A673 (cell line): ENCODE measurements around the gene CUX1. TPM values are rescaled to one million over a fixed set of nuclear protein-coding genes. Genes with fewer than 3 reads are reported as not detected.

Experiments
- BruUV-seq: library from RNA; stranded (reverse); fragments of 400-500 nt; replicated peaks from 2 replicates; lab custom pipeline; 2021; lab: Mats Ljungman, UMichigan
- CTCF ChIA-PET: fragments of 300-600 bp; sonication (Branson Sonifier 250); formaldehyde crosslinking; loops from one replicate; lab custom pipeline; 2022; ENCODE audit warnings: antibody characterized with exemption; lab: Charles Lee
- POLR2A ChIA-PET: fragments of 300-600 bp; sonication (Branson Sonifier 250); formaldehyde crosslinking; loops from one replicate; lab custom pipeline; 2022; ENCODE audit warnings: antibody characterized with exemption; ENCODE audit not compliant: low non-redundant PET; lab: Charles Lee
- DNase-seq: peaks from one replicate; pipeline ENCODE4 v3.0.0-alpha.2; 2015; ENCODE audit warnings: low spot score
- H3K27ac ChIP-seq: fragments of 200-600 bp; sonication (generic); 2 replicates; pipeline ENCODE4 v1.5.1; 2016; ENCODE audit warnings: mixed run types, low read depth, mild to moderate bottlenecking, mixed read lengths, antibody characterized with exemption, low read length; ENCODE audit not compliant: poor library complexity, severe bottlenecking
- H3K27me3 ChIP-seq: fragments of 200-600 bp; sonication (generic); replicated peaks from 2 replicates; pipeline ENCODE4 v1.6.1; 2017; ENCODE audit warnings: mixed run types, low read depth, mild to moderate bottlenecking, mixed read lengths, antibody characterized with exemption, low read length; ENCODE audit not compliant: insufficient read depth, poor library complexity
- H3K36me3 ChIP-seq: fragments of 200-600 bp; sonication (generic); 2 replicates; pipeline ENCODE4 v1.6.1; 2016; ENCODE audit warnings: mixed run types, mild to moderate bottlenecking, mixed read lengths, antibody characterized with exemption, low read length; ENCODE audit not compliant: insufficient read depth, poor library complexity, severe bottlenecking
- H3K4me1 ChIP-seq: fragments of 200-600 bp; sonication (generic); 2 replicates; pipeline ENCODE4 v1.6.1; 2017; ENCODE audit warnings: mixed run types, mild to moderate bottlenecking, mixed read lengths, antibody characterized with exemption, low read length; ENCODE audit not compliant: insufficient read depth, poor library complexity, severe bottlenecking
- H3K4me3 ChIP-seq: fragments of 200-600 bp; sonication (generic); 2 replicates; pipeline ENCODE4 v1.5.1; 2016; ENCODE audit warnings: low read depth, mixed run types, mild to moderate bottlenecking, mixed read lengths, low read length; ENCODE audit not compliant: poor library complexity, severe bottlenecking
- H3K9me3 ChIP-seq: fragments of 200-600 bp; sonication (generic); 2 replicates; pipeline ENCODE4 v1.6.1; 2016; ENCODE audit warnings: mixed run types, low read depth, mild to moderate bottlenecking, mixed read lengths, antibody characterized with exemption, low read length; ENCODE audit not compliant: poor library complexity, severe bottlenecking
- CTCF ChIP-seq: fragments of 300-800, 200-600 bp; sonication (generic); conservative IDR thresholded peaks from 2 replicates; pipeline ENCODE4 v1.5.1; 2017; ENCODE audit warnings: low read depth, mild to moderate bottlenecking, antibody characterized with exemption, low read length, moderate library complexity, mixed read lengths
- EZH2 ChIP-seq: fragments of 200-600 bp; sonication (generic); IDR thresholded peaks from 2 replicates; pipeline ENCODE4 v1.6.1; 2017; ENCODE audit warnings: borderline replicate concordance, low read depth, mild to moderate bottlenecking, mixed read lengths, antibody characterized with exemption, low read length; ENCODE audit not compliant: poor library complexity, severe bottlenecking
- intact Hi-C: fragments of 100-400 bp; cut with micrococcal nuclease; formaldehyde crosslinking; loops from one replicate; pipeline ENCODE4 v1.10.0; 2022; ENCODE audit not compliant: unreplicated experiment
- total RNA-seq: library from RNA; stranded (reverse); gene quantifications from 2 replicates; pipeline ENCODE4 v1.2.3, GENCODE V29; 2021

CUX1 gene
- total RNA-seq, 1 experiment from 2014 or later, result 49.4 TPM

- CTCF ChIA-PET, result interaction anchor here (0.6 kb wide), 1 partner anchor 49 kb away, joined by 10 read pairs; no protein-coding TSS in a partner anchor
- Histone ChIP-seq H3K4me1 (no peaks in the 10 kb centered on the region), H3K36me3 (no peaks in the 10 kb centered on the region), H3K27ac (no peak overlapping the region), H3K27me3 (no peaks in the 10 kb centered on the region), H3K9me3 (no peaks in the 10 kb centered on the region), H3K4me3 (no peak overlapping the region)
- TF ChIP-seq EZH2 (no peak), CTCF (0 out of 2 replicates have a peak, but pooled peaks have one; percentile 19)
- POLR2A ChIA-PET, result no interaction called here
- intact Hi-C loops, result no loop called here
- DNase-seq, result no peak
- no TSS peak for BruUV-seq
Observed at GRCh38 chr7:102069931-102070629, 252.7 kb downstream of the CUX1 start.

GRCh38 chr7:102072003-102072402, 254.6 kb downstream of the CUX1 start:
- intact Hi-C loops, result no loop called here
- BruUV-seq, result TSS peak; percentile 16
- Histone ChIP-seq H3K4me3 (no peak overlapping the region), H3K36me3 (no peaks in the 10 kb centered on the region), H3K9me3 (no peaks in the 10 kb centered on the region), H3K27me3 (no peaks in the 10 kb centered on the region), H3K4me1 (peaks cover 3% of the 10 kb centered on the region), H3K27ac (no peak overlapping the region)
- DNase-seq, result no peak
- TF ChIP-seq EZH2, result no peak
- TF ChIP-seq CTCF, result no peak
- CTCF ChIA-PET, result no interaction called here
- POLR2A ChIA-PET, result no interaction called here

- H3K27me3 ChIP-seq, result no peaks in the 10 kb centered on the region
- no peak overlapping the region for H3K27ac ChIP-seq
- H3K36me3 ChIP-seq, result no peaks in the 10 kb centered on the region
- POLR2A ChIA-PET, result no interaction called here
- intact Hi-C loops, result no loop called here
- no peak overlapping the region for H3K4me3 ChIP-seq
- CTCF ChIA-PET, result no interaction called here
- no TSS peak for BruUV-seq
- DNase-seq, result no peak
- H3K4me1 ChIP-seq, result peaks cover 4% of the 10 kb centered on the region
- H3K9me3 ChIP-seq, result no peaks in the 10 kb centered on the region
- TF ChIP-seq CTCF, result no peak
- TF ChIP-seq EZH2, result no peak
Observed at GRCh38 chr7:102072636-102073209, 255.3 kb downstream of the CUX1 start.
